ENCODE results near the gene WWC2.

DNA sequence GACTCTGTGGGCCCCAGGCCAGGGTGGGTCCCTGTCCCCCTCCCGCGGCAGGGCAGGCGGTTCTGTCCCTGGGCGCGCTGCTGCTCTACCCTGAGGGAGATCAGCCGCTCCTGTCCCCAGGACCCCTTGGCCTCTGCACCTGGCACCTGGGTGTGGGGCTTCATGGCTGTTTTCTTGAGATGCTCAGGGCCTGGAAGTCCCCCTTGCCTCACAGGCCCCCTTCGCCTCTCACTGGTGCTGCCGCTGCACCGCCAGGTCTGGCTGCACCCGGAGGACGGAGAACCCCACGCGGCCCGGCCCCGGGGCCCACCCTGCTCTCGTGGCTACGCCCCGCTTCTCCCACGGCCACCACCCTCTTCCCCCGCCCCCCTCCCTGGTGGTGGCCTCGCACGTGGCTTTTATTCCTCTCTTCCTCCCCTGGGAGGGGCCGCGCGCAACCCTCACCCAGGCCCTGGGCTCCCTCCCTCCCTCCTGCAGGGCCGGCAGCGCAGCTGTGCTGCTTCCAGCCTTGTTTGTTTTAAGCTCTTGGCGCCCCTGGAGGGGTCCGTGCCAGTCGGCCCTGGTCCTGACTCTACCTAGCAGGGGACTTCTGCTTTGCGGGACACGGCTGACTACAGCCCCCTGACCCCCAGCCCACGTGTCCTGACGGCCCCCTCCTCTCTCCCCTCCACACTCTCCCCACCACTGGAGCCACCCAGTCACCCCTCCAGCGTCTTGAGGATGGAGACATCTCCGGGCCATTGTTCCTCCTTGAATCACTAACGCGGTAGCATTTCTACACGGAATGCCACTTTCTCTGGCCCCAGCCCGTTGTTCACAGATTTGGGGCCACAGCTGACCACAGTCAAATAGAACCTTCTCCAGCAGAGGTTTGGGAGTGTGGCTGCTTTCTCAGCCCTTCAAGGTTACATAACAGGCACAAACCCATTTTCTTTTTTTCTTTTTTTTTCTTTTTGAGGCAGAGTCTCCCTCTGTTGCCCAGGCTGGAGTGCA, 243.8 kb downstream of the WWC2 start:
- TF ChIP-seq NR2C2 (CRISPR knock-in tag; IDR thresholded peaks at IDR 0.05) (no peak), SP1 (CRISPR knock-in tag; conservative IDR thresholded peaks at IDR 0.05) (no peak), ELF4 (CRISPR knock-in tag; IDR thresholded peaks at IDR 0.05; ENCODE audit: low read depth) (no peak), HMGXB4 (CRISPR knock-in tag; IDR thresholded peaks at IDR 0.05) (no peak)
